ENCODE measurements around the gene PPARGC1A. TPM values are rescaled to one million over a fixed set of nuclear protein-coding genes. Genes with fewer than 3 reads are reported as not detected.

Gene PPARGC1A
- polyA plus RNA-seq, 3 donors from 2014 or later: not detected

GRCh38 chr4:23828779-23829178, 61.1 kb downstream of the PPARGC1A start:
- DNase-seq: no peak
- Mint-ChIP-seq H3K4me3 (no peak overlapping the region), H3K9me3 (peaks cover 2 to 41% (median 15%) of the 10 kb centered on the region in 6 donors), H3K27ac (no peak overlapping the region), H3K27me3 (ENCODE audit: low read depth in 3 of 3) (peaks cover 0 to 4% (median 1%) of the 10 kb centered on the region in 3 donors), H3K36me3 (no peaks in the 10 kb centered on the region), H3K4me1 (no peaks in the 10 kb centered on the region)

- Mint-ChIP-seq H3K4me3 (no peak overlapping the region), H3K27ac (no peak overlapping the region), H3K27me3 (ENCODE audit: low read depth in 3 of 3) (peaks cover 0 to 4% (median 1%) of the 10 kb centered on the region in 3 donors), H3K36me3 (no peaks in the 10 kb centered on the region), H3K9me3 (peaks cover 2 to 35% (median 13%) of the 10 kb centered on the region in 6 donors), H3K4me1 (no peaks in the 10 kb centered on the region)
- no peak for DNase-seq
Observed at GRCh38 chr4:23828020-23828715, 61.7 kb downstream of the PPARGC1A start.

- Mint-ChIP-seq H3K9me3 (peaks cover 3 to 46% (median 12%) of the 10 kb centered on the region in 6 donors), H3K36me3 (peaks cover 0 to 3% (median 0%) of the 10 kb centered on the region in 3 donors), H3K4me1 (no peaks in the 10 kb centered on the region), H3K4me3 (no peak overlapping the region), H3K27ac (no peak overlapping the region), H3K27me3 (ENCODE audit: low read depth in 3 of 3) (peaks cover 0 to 1% (median 0%) of the 10 kb centered on the region in 3 donors)
- no peak for DNase-seq
Observed at GRCh38 chr4:23822181-23822580, 67.7 kb downstream of the PPARGC1A start.

- Mint-ChIP-seq H3K4me3 (no peak overlapping the region), H3K4me1 (no peaks in the 10 kb centered on the region), H3K27ac (no peak overlapping the region), H3K27me3 (ENCODE audit: low read depth in 3 of 3) (peaks cover 0 to 2% (median 0%) of the 10 kb centered on the region in 3 donors), H3K36me3 (peaks cover 0 to 3% (median 0%) of the 10 kb centered on the region in 3 donors), H3K9me3 (peaks cover 7 to 38% (median 16%) of the 10 kb centered on the region in 6 donors)
- no peak for DNase-seq
Observed at GRCh38 chr4:23819041-23819511, 70.8 kb downstream of the PPARGC1A start.

- Mint-ChIP-seq H3K27me3 (ENCODE audit: low read depth in 3 of 3) (peaks cover 0 to 2% (median 0%) of the 10 kb centered on the region in 3 donors), H3K27ac (no peak overlapping the region), H3K4me1 (no peaks in the 10 kb centered on the region), H3K36me3 (peaks cover 0 to 3% (median 0%) of the 10 kb centered on the region in 3 donors), H3K9me3 (peaks cover 10 to 46% (median 19%) of the 10 kb centered on the region in 6 donors), H3K4me3 (no peak overlapping the region)
- no peak for DNase-seq
Observed at GRCh38 chr4:23818097-23818885, 71.6 kb downstream of the PPARGC1A start.

- no peak for DNase-seq
- peaks cover 12 to 44% (median 28%) of the 10 kb centered on the region in 6 donors for H3K9me3 Mint-ChIP-seq
- H3K36me3 Mint-ChIP-seq: peaks cover 0 to 3% (median 0%) of the 10 kb centered on the region in 3 donors
- H3K27ac Mint-ChIP-seq: no peak overlapping the region
- H3K4me3 Mint-ChIP-seq: no peak overlapping the region
- no peaks in the 10 kb centered on the region for H3K4me1 Mint-ChIP-seq
- peaks cover 0 to 2% (median 0%) of the 10 kb centered on the region in 3 donors for H3K27me3 Mint-ChIP-seq (ENCODE audit: low read depth in 3 of 3)
Observed at GRCh38 chr4:23814996-23815660, 74.7 kb downstream of the PPARGC1A start.

- Mint-ChIP-seq H3K9me3 (peaks cover 12 to 43% (median 27%) of the 10 kb centered on the region in 6 donors), H3K4me3 (no peak overlapping the region), H3K4me1 (no peaks in the 10 kb centered on the region), H3K27ac (no peak overlapping the region), H3K27me3 (ENCODE audit: low read depth in 3 of 3) (peaks cover 0 to 2% (median 0%) of the 10 kb centered on the region in 3 donors), H3K36me3 (peaks cover 0 to 3% (median 0%) of the 10 kb centered on the region in 3 donors)
- DNase-seq: no peak
Observed at GRCh38 chr4:23814587-23814986, 75.3 kb downstream of the PPARGC1A start.

- Mint-ChIP-seq H3K9me3 (peaks cover 10 to 41% (median 23%) of the 10 kb centered on the region in 6 donors), H3K36me3 (no peaks in the 10 kb centered on the region), H3K4me3 (no peak overlapping the region), H3K4me1 (no peaks in the 10 kb centered on the region), H3K27ac (no peak overlapping the region), H3K27me3 (ENCODE audit: low read depth in 3 of 3) (peaks cover 0 to 2% (median 0%) of the 10 kb centered on the region in 3 donors)
- no peak for DNase-seq
Observed at GRCh38 chr4:23811161-23811560, 78.7 kb downstream of the PPARGC1A start.

- Mint-ChIP-seq H3K36me3 (no peaks in the 10 kb centered on the region), H3K4me3 (no peak overlapping the region), H3K27me3 (ENCODE audit: low read depth in 3 of 3) (peaks cover 0 to 1% (median 0%) of the 10 kb centered on the region in 3 donors), H3K9me3 (peaks cover 7 to 39% (median 12%) of the 10 kb centered on the region in 6 donors), H3K27ac (no peak overlapping the region), H3K4me1 (no peaks in the 10 kb centered on the region)
- no peak for DNase-seq
Observed at GRCh38 chr4:23805450-23805851, 84.4 kb downstream of the PPARGC1A start.

GRCh38 chr4:23789762-23790161, 100.1 kb downstream of the PPARGC1A start:
- no peaks in the 10 kb centered on the region for H3K27me3 Mint-ChIP-seq (ENCODE audit: low read depth in 3 of 3)
- peaks cover 0 to 6% (median 3%) of the 10 kb centered on the region in 3 donors for H3K36me3 Mint-ChIP-seq
- H3K9me3 Mint-ChIP-seq: peaks cover 9 to 20% (median 13%) of the 10 kb centered on the region in 6 donors
- no peak overlapping the region for H3K4me3 Mint-ChIP-seq
- H3K4me1 Mint-ChIP-seq: no peaks in the 10 kb centered on the region
- no peak overlapping the region for H3K27ac Mint-ChIP-seq
- no peak for DNase-seq

- no peaks in the 10 kb centered on the region for H3K4me1 Mint-ChIP-seq
- H3K27ac Mint-ChIP-seq: no peak overlapping the region
- H3K9me3 Mint-ChIP-seq: peaks cover 9 to 21% (median 14%) of the 10 kb centered on the region in 6 donors
- no peaks in the 10 kb centered on the region for H3K27me3 Mint-ChIP-seq (ENCODE audit: low read depth in 3 of 3)
- H3K36me3 Mint-ChIP-seq: peaks cover 0 to 6% (median 3%) of the 10 kb centered on the region in 3 donors
- H3K4me3 Mint-ChIP-seq: no peak overlapping the region
- no peak for DNase-seq
Observed at GRCh38 chr4:23788460-23788859, 101.4 kb downstream of the PPARGC1A start.

GRCh38 chr4:23788027-23788426, 101.8 kb downstream of the PPARGC1A start:
- DNase-seq: no peak
- Mint-ChIP-seq H3K36me3 (peaks cover 0 to 6% (median 3%) of the 10 kb centered on the region in 3 donors), H3K27me3 (ENCODE audit: low read depth in 3 of 3) (no peaks in the 10 kb centered on the region), H3K9me3 (peaks cover 9 to 25% (median 14%) of the 10 kb centered on the region in 6 donors), H3K4me1 (no peaks in the 10 kb centered on the region), H3K4me3 (no peak overlapping the region), H3K27ac (no peak overlapping the region)

- Mint-ChIP-seq H3K9me3 (peaks cover 8 to 41% (median 19%) of the 10 kb centered on the region in 6 donors), H3K36me3 (peaks cover 0 to 6% (median 3%) of the 10 kb centered on the region in 3 donors), H3K4me1 (no peaks in the 10 kb centered on the region), H3K27me3 (ENCODE audit: low read depth in 3 of 3) (no peaks in the 10 kb centered on the region), H3K4me3 (no peak overlapping the region), H3K27ac (no peak overlapping the region)
- DNase-seq: no peak
Observed at GRCh38 chr4:23782778-23783437, 106.9 kb downstream of the PPARGC1A start.
